ENCODE measurements around the gene CIAO2B. TPM values are rescaled to one million over a fixed set of nuclear protein-coding genes. Genes with fewer than 3 reads are reported as not detected.

Gene CIAO2B
- total RNA-seq, 1 experiment from 2014 or later = 83.0 TPM

- WGBS (ENCODE audit: extremely low coverage, insufficient read length, low lambda C conversion rate) = no CpG with 5 or more reads among the region's 9 CpGs
- Histone ChIP-seq H3K27ac (ENCODE audit: insufficient read length, low read depth, low read length) (no peak overlapping the region), H2BK12ac (ENCODE audit: insufficient read length, low read depth, low read length) (no peak overlapping the region), H3K4me1 (ENCODE audit: insufficient read depth, low read length) (no peaks in the 10 kb centered on the region), H3K14ac (ENCODE audit: insufficient read depth, low read length) (no peak overlapping the region), H3K4me2 (ENCODE audit: insufficient read depth, insufficient read length, low read length) (no peak overlapping the region), H2BK15ac (ENCODE audit: low read depth, low read length) (no peak overlapping the region), H4K20me1 (ENCODE audit: control insufficient read depth, insufficient read depth, insufficient read length) (peaks cover 4% of the 10 kb centered on the region), H3K9me3 (ENCODE audit: control insufficient read depth, low read depth, low read length) (no peaks in the 10 kb centered on the region), H3K23me2 (ENCODE audit: insufficient read length, low read depth, low read length, poor library complexity, severe bottlenecking) (no peaks in the 10 kb centered on the region), H3K79me2 (ENCODE audit: insufficient read depth, low read length) (no peaks in the 10 kb centered on the region), H3K27me3 (ENCODE audit: insufficient read depth, low read length) (no peaks in the 10 kb centered on the region), H3K23ac (ENCODE audit: insufficient read length, low read depth, low read length) (no peak overlapping the region), H3T11ph (ENCODE audit: low read length) (no peak overlapping the region), H2BK20ac (ENCODE audit: low read depth, low read length, poor library complexity, severe bottlenecking) (no peak overlapping the region), H4K91ac (ENCODE audit: insufficient read length, low read depth, low read length) (no peak overlapping the region), H4K8ac (replicated peaks; ENCODE audit: insufficient read length, low read depth, low read length) (no peak overlapping the region), H4K5ac (ENCODE audit: insufficient read length, low read depth, low read length) (no peak overlapping the region), H3K9ac (ENCODE audit: extremely low read depth, insufficient read length, low read length) (no peak overlapping the region), H3K18ac (ENCODE audit: insufficient read length, low read depth, low read length) (no peak overlapping the region), H3K79me1 (ENCODE audit: insufficient read depth, low read depth, low read length, poor library complexity, severe bottlenecking) (no peaks in the 10 kb centered on the region), H3K56ac (ENCODE audit: insufficient read length, low read depth, low read length) (no peak overlapping the region), H2AFZ (ENCODE audit: low read length) (no peak overlapping the region), H3K4ac (ENCODE audit: low read depth, low read length) (no peak overlapping the region), H2BK5ac (ENCODE audit: insufficient read length, low read length) (no peak overlapping the region), H2AK5ac (ENCODE audit: insufficient read length, low read length) (no peak overlapping the region), H2BK120ac (ENCODE audit: low read depth, low read length, poor library complexity, severe bottlenecking) (no peak overlapping the region)
- H3K4me3 Mint-ChIP-seq = no peak overlapping the region
- TF ChIP-seq CTCF (conservative IDR thresholded peaks at IDR 0.05) = no peak
- H3K27me3 Mint-ChIP-seq (ENCODE audit: low read depth) = peaks cover 7% of the 10 kb centered on the region
- H3K9me3 Mint-ChIP-seq = no peaks in the 10 kb centered on the region
- no peaks in the 10 kb centered on the region for H3K36me3 Mint-ChIP-seq (ENCODE audit: insufficient read depth in 1 of 3, low read depth in 3 of 3)
- H3K27ac Mint-ChIP-seq = no peak overlapping the region
- no peak for DNase-seq
- peaks cover 12 to 14% of the 10 kb centered on the region in 2 experiments for H3K4me1 Mint-ChIP-seq
Observed at GRCh38 chr16:66899945-66900710, 34.1 kb downstream of the CIAO2B start.
